ENCODE results near the gene COL18A1.
"Not testable (repeated sequence)": the region's sequence is repeated elsewhere in the genome, so short reads cannot be mapped to it uniquely, and the experiment has no call there.

The COL18A1 gene

GRCh38 chr21:45367402-45368351 lies 37.3 kb upstream of the COL18A1 start:
- no peak for DNase-seq (ENCODE audit: low read depth)

- not testable (repeated sequence) for DNase-seq (ENCODE audit: low read depth)
These were observed 35.9 kb upstream of the COL18A1 start for GRCh38 chr21:45369018-45369417.

DNA sequence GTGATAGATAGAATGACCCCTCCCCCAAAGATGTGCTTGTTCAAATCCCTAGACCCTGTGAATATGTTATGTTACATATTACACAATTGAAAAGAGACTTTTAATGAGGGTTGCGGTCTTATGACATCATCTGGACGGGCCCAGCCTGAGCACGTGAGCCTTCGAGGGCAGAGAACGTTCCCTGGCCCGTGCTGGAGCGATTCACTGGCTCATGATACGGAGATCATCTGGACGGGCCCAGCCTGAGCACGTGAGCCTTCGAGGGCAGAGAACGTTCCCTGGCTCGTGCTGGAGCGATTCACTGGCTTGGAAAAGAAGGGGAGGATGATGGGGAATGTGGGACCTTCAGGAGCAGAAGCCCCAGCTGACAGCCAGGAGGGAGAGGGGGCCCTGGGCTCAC lies 34.4 kb upstream of the COL18A1 start:
- DNase-seq (ENCODE audit: low read depth): no peak

GRCh38 chr21:45371081-45371480 lies 33.9 kb upstream of the COL18A1 start:
- DNase-seq (ENCODE audit: low read depth): no peak

GRCh38 chr21:45371655-45372054 lies 33.3 kb upstream of the COL18A1 start:
- DNase-seq (ENCODE audit: low read depth): no peak

- DNase-seq (ENCODE audit: low read depth): no peak
These were observed 32.1 kb upstream of the COL18A1 start for GRCh38 chr21:45372732-45373355.

- DNase-seq (ENCODE audit: low read depth): no peak
These were observed 30.8 kb upstream of the COL18A1 start for GRCh38 chr21:45373991-45374816.

- DNase-seq (ENCODE audit: low read depth): no peak
These were observed 30.0 kb upstream of the COL18A1 start for GRCh38 chr21:45374826-45375455.

- DNase-seq (ENCODE audit: low read depth): no peak
These were observed 28.3 kb upstream of the COL18A1 start for GRCh38 chr21:45376459-45377324.

DNA sequence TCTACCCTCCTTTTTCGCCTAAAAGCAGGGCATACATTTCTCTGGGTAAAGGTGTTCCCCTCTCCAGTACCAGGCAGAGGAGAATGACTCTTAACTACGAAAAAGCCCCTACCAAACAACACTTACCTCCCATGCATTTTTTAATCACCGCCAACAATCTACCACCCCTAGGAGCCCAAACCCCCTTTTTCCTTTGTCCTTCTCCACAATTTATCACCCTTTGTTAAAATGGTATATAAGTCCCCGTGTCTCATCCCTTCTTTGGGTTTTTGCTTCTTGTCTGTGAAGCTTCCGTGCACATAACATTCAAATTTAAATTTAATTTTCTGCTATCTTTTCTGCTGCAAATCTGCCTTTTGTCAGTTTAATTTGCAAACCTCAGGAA lies 27.6 kb upstream of the COL18A1 start:
- no peak for DNase-seq (ENCODE audit: low read depth)

DNA sequence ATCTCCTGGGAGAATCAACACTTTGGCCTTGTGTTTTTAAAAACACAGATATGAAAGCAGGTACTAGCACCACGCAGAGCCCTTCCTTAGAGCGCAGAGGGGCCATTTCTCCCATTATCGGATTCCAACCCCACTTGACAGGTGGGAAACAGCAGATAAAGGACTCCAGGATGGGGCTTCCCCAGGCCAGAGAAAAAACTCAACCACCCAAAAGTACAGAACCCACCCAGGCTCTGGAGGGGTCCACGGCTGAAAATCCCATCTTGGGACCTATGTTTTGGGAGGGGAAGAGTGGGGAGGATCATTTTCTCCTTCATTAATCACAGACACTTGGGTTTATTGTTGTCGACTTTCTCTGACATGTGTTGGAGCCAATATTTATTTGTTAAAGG lies 27.1 kb upstream of the COL18A1 start:
- DNase-seq (ENCODE audit: low read depth): no peak

DNA sequence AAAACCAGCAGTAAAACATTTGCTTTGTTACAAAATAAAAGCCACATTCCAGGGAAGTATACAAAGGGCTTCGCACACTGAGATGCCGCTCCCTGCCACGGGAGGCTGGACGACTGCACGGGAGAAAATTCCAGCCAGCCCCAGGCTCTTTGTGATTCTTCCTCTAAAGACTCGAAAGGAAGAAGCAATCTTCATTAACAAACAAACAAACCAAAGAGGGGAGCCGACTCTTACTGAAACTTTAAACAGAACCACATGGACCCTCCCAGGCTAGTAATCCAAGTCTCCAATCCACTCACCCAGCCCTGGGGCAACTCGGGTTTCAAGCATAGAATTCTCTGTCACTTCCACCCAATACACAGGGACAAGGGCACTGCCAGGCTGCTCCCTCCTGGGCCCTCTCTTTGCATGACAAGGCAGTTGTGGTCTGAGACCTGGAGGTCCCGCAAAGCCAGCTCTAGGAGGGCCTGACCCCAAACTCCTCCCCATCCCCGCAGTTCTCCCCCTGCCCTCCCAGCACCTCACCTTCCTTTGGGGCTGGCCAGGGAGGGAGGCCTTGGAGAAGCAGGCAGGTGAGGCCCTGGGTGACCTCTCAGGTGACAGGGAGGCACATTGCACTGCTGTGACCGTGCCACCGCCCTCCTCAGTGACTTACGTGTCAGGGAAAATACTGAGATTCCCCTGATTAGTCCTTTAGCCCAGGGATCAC lies 26.6 kb upstream of the COL18A1 start:
- no peak for DNase-seq (ENCODE audit: low read depth)

GRCh38 chr21:45379171-45379900 lies 25.6 kb upstream of the COL18A1 start:
- no peak for DNase-seq (ENCODE audit: low read depth)

DNA sequence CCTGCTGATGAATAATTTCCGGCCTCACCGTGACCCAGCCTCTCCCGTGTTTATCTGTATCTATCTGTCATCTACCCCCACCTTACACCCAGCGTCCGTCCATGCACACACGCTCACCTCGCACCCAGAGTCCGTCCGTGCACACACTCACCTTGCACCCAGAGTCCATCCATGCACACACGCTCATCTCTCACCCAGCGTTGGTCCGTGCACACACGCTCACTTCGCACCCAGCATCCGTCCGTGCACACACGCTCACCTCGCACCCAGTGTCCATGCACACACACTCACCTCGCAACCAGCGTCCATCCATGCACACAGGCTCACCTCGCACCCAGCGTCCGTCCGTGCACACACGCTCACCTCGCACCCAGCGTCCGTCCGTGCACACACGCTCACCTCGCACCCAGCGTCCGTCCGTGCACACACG lies 25.0 kb upstream of the COL18A1 start:
- DNase-seq (ENCODE audit: low read depth): no peak

DNA sequence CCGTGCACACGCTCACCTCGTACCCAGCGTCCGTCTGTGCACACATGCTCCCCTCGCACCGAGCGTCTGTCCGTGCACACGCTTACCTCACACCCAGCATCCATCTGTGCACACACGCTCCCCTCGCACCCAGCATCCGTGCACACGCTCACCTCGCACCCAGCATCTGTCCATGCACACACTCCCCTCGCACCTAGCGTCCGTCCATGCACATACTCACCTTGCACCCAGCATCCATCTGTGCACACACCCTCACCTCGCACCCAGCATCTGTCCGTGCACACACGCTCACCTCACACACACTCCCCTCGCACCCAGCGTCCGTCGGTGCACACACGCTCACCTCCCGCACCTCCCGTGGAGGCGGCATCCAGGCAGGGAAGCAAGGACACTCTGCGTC lies 24.4 kb upstream of the COL18A1 start:
- no peak for DNase-seq (ENCODE audit: low read depth)

GRCh38 chr21:45381036-45381787 lies 23.8 kb upstream of the COL18A1 start:
- no peak for DNase-seq (ENCODE audit: low read depth)

DNA sequence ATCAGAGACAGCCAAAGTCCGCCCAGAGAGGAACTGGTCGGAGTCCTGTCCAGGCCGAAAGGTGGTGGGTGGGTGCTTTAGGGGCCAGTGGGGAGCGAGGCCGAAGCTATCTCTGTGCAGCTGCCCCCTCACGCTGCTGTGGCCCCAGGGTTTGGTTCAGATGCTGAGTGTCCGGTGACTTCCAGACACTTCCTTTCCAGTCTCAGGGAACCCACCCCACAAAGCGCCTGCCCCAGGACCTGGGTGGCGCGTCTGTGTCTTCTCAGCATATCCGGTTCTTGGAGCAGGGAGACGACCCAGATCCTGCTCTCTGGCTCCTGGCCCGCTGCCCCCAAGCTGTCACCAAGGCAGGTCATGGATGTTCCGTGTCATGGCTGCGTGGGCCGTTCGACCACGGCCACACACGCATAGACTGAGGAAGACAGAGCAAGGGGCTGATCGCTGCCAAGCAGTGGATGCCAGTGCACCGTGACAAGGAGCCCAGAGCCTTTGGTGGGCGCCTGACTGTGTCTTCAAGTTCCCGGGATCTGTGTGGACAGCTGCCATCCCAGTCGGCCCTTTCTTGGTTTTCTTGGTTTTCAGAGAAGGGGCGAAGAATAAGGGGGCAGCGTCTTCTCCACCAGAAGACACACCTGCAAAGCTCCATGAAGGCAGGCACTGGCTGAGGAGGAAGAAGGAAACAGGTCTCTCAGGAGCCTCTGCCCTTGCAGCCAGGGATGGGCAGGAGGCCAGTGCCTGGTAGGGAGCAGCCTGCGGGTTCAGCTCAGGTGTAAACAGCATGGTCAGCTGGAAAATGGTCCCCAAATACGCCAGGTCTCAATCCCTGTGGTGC lies 22.9 kb upstream of the COL18A1 start:
- no peak for DNase-seq (ENCODE audit: low read depth)

- no peak for DNase-seq (ENCODE audit: low read depth)
These were observed 22.3 kb upstream of the COL18A1 start for GRCh38 chr21:45382697-45382997.
